ENCODE results near the gene SPCS1.
"Not testable (repeated sequence)": the region's sequence is repeated elsewhere in the genome, so short reads cannot be mapped to it uniquely, and the experiment has no call there.

The SPCS1 gene

DNA sequence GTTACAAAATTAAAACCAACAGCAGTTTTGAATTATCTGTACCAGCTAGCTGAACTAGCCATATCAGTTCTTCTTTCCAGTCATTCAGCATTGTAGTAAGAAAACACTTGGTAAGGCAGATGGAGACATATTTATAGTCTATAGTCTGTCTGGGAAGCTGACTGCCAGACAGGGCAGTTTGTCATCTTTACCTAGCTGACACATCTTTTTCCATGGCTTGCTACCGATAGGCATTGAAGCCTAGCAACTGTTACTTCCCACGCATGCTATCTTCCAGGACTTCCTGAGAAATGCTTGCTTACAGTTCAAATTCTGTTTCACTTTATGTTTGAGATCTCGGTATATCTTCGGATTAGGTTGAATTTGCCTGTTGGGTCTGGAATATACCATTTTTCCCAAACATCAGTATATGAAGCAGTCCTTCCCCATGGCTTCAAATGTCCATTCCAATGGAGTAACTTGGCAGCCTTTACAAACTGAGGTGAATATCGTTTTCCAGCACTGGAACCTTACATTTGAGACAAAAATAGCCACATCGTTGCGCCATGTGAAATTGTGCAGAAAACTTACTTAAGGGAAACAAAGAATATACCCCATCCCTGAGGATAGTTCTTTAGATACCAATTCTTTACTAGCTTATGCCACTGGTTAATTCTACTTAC, 11.2 kb upstream of the SPCS1 start:
- no peak for DNase-seq (ENCODE audit: low spot score)

DNA sequence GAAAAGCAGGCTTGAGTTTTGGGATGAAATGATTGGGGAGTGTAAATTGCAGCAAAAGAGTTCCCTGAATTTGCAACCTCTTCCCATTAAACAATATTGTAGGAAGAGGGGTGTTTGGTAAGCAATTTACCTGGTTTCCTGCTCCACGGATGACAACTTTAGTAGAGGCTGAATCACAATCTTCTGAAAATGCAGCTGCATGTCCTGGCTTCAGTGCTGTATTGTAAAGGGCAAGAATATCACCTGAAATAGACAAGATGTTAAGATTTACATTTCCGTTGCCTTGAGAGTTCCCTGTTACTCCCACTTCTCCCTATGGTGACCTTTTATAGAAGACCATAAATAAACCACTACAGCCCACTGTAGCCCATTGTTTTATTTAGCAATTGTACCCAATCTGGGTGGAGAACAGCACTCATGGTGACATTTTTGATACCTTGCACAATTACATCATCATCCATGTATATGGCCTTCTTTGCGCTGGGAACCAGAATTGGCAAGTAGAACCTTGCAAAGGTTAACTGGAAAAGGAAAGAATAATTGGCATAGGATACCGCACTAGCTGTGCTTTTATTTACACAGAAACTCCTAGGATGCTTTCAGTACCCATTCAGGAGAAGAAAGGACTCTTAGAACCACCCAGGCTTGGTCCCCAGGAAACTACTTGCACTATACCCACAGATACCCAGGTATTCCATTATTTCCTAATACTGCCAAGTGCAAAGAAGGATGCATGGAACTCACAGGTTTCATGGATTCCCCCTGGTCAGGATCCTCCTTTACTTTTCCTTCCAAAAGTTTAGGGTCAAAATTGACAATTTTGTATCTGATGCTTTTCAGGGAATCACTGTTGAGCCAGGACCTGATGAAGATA, 9.9 kb upstream of the SPCS1 start:
- DNase-seq (ENCODE audit: low spot score): no peak

GRCh38 chr3:52696830-52697631, 8.9 kb upstream of the SPCS1 start:
- DNase-seq (ENCODE audit: low spot score): no peak

- no peak for DNase-seq (ENCODE audit: low spot score)
Measured at GRCh38 chr3:52697632-52697965, 8.3 kb upstream of the SPCS1 start.

- DNase-seq (ENCODE audit: low spot score): no peak
Measured at GRCh38 chr3:52703341-52703740, 2.6 kb upstream of the SPCS1 start.

DNA sequence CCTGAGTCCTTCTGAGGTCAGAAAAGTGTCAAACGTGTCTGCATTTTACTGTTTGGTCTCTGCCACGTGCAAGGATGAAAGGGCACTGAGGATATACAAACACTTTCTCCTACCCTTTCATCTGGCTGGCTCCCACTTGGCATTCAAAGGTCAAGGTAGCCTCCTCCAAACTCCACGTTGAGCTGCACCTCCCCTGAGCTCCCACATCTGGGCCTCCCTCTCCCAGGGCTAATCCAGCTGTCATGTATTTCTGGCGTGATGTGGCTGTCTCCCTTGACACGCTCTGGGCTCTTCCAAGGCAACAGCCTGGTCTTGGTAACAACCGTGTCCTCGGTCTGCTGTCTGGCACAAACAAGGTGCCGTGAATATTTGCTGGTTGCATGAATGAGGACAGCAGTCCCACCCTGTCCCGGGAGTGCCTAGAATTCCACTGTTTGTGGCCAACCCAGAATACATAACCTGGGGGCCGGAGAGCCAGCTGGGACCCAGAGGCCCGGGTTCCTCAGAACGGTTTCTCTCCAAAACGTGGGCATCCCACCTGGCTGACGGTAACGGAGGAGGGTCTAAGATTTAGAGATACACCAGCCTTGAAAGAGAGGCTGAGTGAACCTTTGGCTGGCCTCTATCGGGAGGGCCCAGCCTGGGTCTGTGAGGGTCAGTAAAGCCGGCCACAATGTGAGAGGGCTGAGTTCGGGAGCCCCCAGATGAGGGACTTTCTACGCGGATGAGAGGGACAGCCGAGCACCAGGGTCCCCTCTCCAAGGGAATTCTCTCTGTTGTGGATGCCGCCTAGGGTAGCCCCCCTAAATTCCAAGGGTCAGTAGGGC, 1.1 kb upstream of the SPCS1 start:
- DNase-seq (ENCODE audit: low spot score): peak; percentile 9

DNA sequence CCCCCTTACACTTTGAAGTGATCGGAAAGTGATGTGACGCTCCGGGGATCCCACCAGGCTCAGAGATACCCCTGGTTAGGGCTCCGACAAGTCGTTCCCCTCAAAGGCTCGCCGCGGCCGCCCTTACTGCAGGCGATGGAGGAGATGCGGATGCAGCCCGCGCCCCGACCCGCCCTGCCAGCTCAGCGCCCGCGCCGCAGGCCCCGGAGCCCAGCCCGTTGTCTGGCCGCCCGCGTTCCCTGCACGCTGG, 543 bp upstream of the SPCS1 start:
- DNase-seq (ENCODE audit: low spot score): no peak

DNA sequence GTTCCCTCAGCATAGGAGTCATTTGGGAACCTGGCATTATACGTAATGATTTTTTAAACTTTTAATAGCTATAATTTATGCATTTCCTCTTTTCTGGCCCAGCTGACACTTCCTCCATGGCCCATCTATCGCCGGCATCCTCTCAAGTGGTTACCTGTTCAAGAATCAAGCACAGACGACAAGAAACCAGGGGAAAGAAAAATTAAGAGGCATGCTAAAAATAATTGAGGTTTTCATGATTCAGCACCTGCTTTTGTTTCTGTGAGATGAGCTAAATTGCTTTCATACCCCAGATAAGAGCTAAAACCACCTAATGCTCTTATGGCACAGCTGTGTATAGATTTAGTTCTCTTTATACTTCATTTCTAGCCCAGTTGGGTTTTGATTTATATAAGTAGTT, 1.7 kb downstream of the SPCS1 start:
- DNase-seq (ENCODE audit: low spot score): no peak

GRCh38 chr3:52710512-52710911, 4.6 kb downstream of the SPCS1 start:
- DNase-seq (ENCODE audit: low spot score): no peak

DNA sequence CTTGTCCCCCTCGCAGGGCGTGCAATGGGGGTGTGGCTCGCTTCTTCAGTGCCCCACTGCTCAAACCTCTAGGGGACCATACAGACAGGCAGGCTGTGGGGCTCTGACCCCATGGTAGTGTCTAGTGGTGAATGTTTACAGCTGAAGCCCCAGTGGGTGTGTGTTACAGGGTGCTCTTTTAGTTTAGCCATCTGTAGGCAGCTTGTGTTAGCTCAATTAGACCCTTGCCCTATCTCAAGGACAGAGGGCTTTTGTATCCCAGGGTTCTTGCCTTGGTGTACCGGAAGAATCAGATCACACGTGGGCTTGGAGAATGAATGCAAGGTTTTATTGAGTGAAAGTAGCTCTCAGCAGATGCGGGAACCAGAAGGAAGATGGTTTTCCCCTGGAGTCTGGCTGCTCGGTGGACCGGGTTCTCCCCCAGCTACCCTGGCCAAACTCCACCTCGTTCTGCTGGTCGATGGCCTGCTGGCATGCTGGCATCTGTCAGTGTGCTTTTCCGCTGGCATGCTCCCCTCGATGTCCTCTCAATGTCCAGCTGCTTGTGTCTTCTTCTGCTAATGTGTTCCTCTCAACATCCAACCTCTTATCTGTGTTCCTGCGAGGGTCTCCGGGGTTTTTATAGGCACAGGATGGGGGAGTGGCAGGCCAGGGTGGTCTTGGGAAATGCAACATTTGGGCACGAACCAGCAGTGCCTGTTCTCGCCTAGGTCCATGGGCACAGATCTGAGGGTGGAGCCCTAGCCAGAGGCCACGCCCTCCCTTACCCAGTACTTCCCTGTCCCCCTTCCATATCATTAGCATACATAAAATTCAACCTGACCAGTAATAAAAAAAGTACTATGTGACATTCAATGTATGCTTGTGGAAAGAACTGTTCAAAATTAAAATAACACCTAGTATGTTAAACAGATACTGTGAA, 6.6 kb downstream of the SPCS1 start:
- peak; percentile 13 for DNase-seq (ENCODE audit: low spot score)

GRCh38 chr3:52714335-52715302, 8.7 kb downstream of the SPCS1 start:
- DNase-seq (ENCODE audit: low spot score): no peak

- DNase-seq (ENCODE audit: low spot score): peak; percentile 14
Measured at GRCh38 chr3:52715714-52716305, 9.9 kb downstream of the SPCS1 start.

GRCh38 chr3:52719618-52720017, 13.7 kb downstream of the SPCS1 start:
- DNase-seq (ENCODE audit: low spot score): no peak

- peak; percentile 66 for DNase-seq (ENCODE audit: low spot score)
Measured at GRCh38 chr3:52721002-52721729, 15.3 kb downstream of the SPCS1 start.

DNA sequence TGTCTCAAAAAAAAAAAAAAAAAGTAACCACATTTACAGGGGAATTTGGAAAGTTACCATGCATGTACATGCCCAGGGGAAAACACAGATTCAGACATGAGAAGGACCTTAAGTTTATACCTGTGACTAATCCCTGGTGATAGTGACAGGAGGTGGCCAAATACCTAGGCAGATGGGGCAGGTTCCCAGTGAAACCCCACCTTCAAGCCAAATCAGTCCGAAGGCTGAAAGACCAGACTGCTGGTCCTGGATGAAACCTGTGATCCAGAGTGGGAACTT, 15.8 kb downstream of the SPCS1 start:
- no peak for DNase-seq (ENCODE audit: low spot score)

- DNase-seq (ENCODE audit: low spot score): no peak
Measured at GRCh38 chr3:52722491-52722890, 16.6 kb downstream of the SPCS1 start.

DNA sequence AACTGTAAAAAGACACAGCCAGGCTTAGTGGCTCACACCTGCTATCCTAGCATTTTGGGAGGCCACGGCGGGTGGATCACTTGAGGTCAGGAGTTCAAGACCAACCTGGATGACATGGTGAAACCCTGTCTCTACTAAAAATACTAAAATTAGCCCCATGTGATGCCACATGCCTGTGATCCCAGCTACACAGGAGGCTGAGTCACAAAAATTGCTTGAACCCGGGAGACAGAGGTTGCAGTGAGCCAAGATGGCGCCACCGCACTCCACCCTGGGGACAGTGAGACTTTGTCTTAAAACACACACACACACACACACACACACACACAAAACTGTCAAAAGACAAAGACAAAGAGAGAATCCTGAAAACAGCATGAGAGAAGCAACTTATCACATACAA, 18.0 kb downstream of the SPCS1 start:
- no peak for DNase-seq (ENCODE audit: low spot score)

GRCh38 chr3:52724511-52724910, 18.6 kb downstream of the SPCS1 start:
- DNase-seq (ENCODE audit: low spot score): no peak

- not testable (repeated sequence) for DNase-seq (ENCODE audit: low spot score)
Measured at GRCh38 chr3:52728753-52729152, 22.8 kb downstream of the SPCS1 start.
